ENCODE data around the gene EVL.

DNA sequence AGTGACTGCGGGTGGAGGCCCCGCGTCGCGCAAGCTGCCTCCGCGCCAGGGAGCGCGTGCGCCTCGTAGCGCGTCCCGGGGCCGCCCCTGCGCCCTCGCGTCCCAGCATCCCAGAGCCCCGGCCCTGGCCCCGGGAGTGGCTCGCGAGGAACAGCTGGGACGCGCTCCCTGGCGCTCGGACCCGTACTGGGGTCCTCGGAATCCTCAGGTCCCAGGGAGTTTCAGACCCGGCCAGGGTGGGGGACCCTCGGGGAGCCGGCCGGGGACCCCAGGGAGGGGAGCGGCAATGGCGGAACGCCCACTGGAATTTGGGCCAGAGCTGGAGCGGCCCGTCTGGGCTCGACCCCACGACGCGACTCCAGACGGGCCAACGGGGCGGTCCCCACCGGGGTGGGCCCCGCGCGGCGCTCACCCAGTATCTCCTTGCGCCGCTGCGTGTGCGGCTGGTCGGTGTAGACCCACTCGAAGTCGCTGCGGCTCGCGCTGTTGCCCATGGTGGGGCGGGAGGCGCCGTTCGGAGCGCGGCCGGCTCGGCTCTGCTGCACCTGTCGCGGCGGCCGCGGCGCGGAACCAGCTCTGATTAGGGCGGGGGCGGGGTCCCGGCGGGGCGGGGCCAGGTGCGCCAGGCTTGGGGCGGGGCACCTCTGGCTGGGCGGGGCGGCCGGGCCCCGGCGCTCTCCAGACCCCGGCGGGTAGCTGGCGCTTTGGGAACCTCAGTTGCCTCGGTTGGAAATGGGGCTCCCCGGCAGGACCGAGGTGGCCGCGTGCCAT is 94.1 kb downstream of the EVL start, which contains the start of gene DEGS2:
- peak; percentile 26 for TF ChIP-seq POLR2A (IDR thresholded peaks at IDR 0.05)
- TF ChIP-seq, protein P1, sequence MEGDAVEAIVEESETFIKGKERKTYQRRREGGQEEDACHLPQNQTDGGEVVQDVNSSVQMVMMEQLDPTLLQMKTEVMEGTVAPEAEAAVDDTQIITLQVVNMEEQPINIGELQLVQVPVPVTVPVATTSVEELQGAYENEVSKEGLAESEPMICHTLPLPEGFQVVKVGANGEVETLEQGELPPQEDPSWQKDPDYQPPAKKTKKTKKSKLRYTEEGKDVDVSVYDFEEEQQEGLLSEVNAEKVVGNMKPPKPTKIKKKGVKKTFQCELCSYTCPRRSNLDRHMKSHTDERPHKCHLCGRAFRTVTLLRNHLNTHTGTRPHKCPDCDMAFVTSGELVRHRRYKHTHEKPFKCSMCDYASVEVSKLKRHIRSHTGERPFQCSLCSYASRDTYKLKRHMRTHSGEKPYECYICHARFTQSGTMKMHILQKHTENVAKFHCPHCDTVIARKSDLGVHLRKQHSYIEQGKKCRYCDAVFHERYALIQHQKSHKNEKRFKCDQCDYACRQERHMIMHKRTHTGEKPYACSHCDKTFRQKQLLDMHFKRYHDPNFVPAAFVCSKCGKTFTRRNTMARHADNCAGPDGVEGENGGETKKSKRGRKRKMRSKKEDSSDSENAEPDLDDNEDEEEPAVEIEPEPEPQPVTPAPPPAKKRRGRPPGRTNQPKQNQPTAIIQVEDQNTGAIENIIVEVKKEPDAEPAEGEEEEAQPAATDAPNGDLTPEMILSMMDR (IDR thresholded peaks at IDR 0.05) = no peak
- TF ChIP-seq POLR2AphosphoS5 (IDR thresholded peaks at IDR 0.05) = no peak

Measured in prostate gland (tissue), 2 donors.